Osteocyte (in vitro differentiated cells): ENCODE data around the gene TRDN. TPM values are rescaled to one million over a fixed set of nuclear protein-coding genes. Genes with fewer than 3 reads are reported as not detected.

ENCODE experiments used
- DNase-seq: peaks from one replicate; pipeline ENCODE4 v3.0.0; 2021; ENCODE audit warnings: mixed read lengths; ENCODE audit not compliant: unreplicated experiment; ENCODE audit errors: extremely low spot score
- H3K27ac Mint-ChIP-seq: one replicate; pipeline ENCODE4 v1.8.0; 2021; ENCODE audit warnings: mild to moderate bottlenecking, mixed read lengths; ENCODE audit not compliant: unreplicated experiment
- H3K27me3 Mint-ChIP-seq: one replicate; pipeline ENCODE4 v1.8.0; 2021; ENCODE audit warnings: mixed read lengths; ENCODE audit not compliant: unreplicated experiment
- H3K36me3 Mint-ChIP-seq: one replicate; pipeline ENCODE4 v1.8.0; 2021; ENCODE audit warnings: mixed read lengths; ENCODE audit not compliant: unreplicated experiment
- H3K4me1 Mint-ChIP-seq: one replicate; pipeline ENCODE4 v1.8.0; 2021; ENCODE audit warnings: mixed read lengths; ENCODE audit not compliant: unreplicated experiment
- H3K4me3 Mint-ChIP-seq: one replicate; pipeline ENCODE4 v1.8.0; 2021; ENCODE audit warnings: mild to moderate bottlenecking, moderate library complexity, mixed read lengths; ENCODE audit not compliant: unreplicated experiment
- H3K9me3 Mint-ChIP-seq: one replicate; pipeline ENCODE4 v1.8.0; 2021; ENCODE audit warnings: mixed read lengths; ENCODE audit not compliant: unreplicated experiment
- long read RNA-seq: library from polyadenylated mRNA; unstranded; transcript quantifications from one replicate; pipeline ENCODE4 v2.0.0, GENCODE V29; 2021
- total RNA-seq: library from RNA; stranded (reverse); gene quantifications from 2 replicates; pipeline ENCODE4 v1.2.1, GENCODE V29; 2021
- TF ChIP-seq, protein P1 (sequence below): fragments of 200-600 bp; sonication (generic); IDR thresholded peaks from 2 replicates; pipeline ENCODE4 v1.5.0; 2021; ENCODE audit warnings: antibody characterized with exemption, mild to moderate bottlenecking, moderate library complexity

The TRDN gene, protein sequence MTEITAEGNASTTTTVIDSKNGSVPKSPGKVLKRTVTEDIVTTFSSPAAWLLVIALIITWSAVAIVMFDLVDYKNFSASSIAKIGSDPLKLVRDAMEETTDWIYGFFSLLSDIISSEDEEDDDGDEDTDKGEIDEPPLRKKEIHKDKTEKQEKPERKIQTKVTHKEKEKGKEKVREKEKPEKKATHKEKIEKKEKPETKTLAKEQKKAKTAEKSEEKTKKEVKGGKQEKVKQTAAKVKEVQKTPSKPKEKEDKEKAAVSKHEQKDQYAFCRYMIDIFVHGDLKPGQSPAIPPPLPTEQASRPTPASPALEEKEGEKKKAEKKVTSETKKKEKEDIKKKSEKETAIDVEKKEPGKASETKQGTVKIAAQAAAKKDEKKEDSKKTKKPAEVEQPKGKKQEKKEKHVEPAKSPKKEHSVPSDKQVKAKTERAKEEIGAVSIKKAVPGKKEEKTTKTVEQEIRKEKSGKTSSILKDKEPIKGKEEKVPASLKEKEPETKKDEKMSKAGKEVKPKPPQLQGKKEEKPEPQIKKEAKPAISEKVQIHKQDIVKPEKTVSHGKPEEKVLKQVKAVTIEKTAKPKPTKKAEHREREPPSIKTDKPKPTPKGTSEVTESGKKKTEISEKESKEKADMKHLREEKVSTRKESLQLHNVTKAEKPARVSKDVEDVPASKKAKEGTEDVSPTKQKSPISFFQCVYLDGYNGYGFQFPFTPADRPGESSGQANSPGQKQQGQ
- total RNA-seq = not detected in 2 replicates
- long read RNA-seq = 0 reads

GRCh38 chr6:123636782-123637181 lies at the start of gene TRDN:
TSS of gene TRDN (minus strand) at chr6:123636950. CDS start at chr6:123636775, 175 bp downstream.
- DNase-seq = no peak
- no peak within 1 kb of the TSS for H3K27ac Mint-ChIP-seq

DNA sequence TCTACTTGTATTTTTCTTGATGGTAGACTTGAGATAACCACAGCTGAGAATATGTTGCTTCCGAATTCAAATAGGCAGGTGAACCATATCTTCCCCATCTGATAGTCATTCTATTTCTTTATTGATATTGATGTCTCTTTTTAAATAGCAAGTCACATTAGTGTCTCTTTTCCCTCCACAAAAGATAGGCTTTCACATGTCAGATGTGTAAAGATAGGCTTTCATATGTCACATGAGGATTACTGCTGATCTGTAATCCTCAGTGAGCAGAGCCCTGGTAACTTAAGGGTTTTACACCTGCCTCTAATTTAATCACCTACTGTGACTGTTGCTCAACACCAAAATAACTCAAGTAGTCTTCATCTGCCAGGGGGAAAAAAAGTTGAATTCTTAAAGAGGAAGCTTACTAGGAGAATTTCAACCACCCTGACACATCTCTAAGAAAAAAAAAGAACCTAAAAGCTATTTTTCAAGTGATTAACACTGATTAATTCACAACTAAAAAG lies 45.3 kb upstream of the TRDN start:
- no peak overlapping the region for H3K27ac Mint-ChIP-seq
- TF ChIP-seq, protein P1, sequence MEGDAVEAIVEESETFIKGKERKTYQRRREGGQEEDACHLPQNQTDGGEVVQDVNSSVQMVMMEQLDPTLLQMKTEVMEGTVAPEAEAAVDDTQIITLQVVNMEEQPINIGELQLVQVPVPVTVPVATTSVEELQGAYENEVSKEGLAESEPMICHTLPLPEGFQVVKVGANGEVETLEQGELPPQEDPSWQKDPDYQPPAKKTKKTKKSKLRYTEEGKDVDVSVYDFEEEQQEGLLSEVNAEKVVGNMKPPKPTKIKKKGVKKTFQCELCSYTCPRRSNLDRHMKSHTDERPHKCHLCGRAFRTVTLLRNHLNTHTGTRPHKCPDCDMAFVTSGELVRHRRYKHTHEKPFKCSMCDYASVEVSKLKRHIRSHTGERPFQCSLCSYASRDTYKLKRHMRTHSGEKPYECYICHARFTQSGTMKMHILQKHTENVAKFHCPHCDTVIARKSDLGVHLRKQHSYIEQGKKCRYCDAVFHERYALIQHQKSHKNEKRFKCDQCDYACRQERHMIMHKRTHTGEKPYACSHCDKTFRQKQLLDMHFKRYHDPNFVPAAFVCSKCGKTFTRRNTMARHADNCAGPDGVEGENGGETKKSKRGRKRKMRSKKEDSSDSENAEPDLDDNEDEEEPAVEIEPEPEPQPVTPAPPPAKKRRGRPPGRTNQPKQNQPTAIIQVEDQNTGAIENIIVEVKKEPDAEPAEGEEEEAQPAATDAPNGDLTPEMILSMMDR = no peak
- H3K36me3 Mint-ChIP-seq = no peaks in the 10 kb centered on the region
- no peak for DNase-seq
- no peaks in the 10 kb centered on the region for H3K4me1 Mint-ChIP-seq
- no peak overlapping the region for H3K4me3 Mint-ChIP-seq
- no peaks in the 10 kb centered on the region for H3K9me3 Mint-ChIP-seq
- H3K27me3 Mint-ChIP-seq = peaks cover 40% of the 10 kb centered on the region

More at GRCh38 chr6:123636782-123637181, at the start of gene TRDN:
- H3K4me1 Mint-ChIP-seq = no peaks in the 10 kb centered on the region
- H3K4me3 Mint-ChIP-seq = no peak within 1 kb of the TSS
- peaks cover 42% of the 10 kb centered on the region for H3K27me3 Mint-ChIP-seq
- no peaks in the 10 kb centered on the region for H3K9me3 Mint-ChIP-seq
- TF ChIP-seq, protein P1 = no peak
- no peaks in the 10 kb centered on the region for H3K36me3 Mint-ChIP-seq

DNA sequence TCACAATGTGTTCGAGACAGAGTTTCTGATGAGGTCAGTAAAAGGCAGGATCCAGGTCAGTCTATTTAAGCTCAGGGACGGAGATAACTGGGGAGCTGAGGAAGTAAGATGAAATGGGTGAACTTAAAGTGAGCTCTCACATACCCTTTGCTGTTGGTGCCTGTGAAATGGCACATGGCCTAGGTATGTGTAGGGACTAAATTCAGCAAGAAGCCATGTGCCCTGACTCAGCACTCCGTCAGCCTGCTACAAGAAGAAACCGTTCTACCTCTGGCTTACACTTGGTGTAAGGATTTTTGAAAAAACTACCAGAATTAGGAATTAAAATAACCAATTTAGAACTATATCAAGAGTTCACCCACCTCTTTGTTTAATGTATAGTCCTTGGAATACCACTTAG lies 41.1 kb upstream of the TRDN start:
- H3K27ac Mint-ChIP-seq = no peak overlapping the region
- DNase-seq = no peak
- H3K27me3 Mint-ChIP-seq = peaks cover 31% of the 10 kb centered on the region
- no peaks in the 10 kb centered on the region for H3K9me3 Mint-ChIP-seq
- H3K4me1 Mint-ChIP-seq = no peaks in the 10 kb centered on the region
- H3K36me3 Mint-ChIP-seq = no peaks in the 10 kb centered on the region
- H3K4me3 Mint-ChIP-seq = no peak overlapping the region
- TF ChIP-seq, protein P1 = no peak

DNA sequence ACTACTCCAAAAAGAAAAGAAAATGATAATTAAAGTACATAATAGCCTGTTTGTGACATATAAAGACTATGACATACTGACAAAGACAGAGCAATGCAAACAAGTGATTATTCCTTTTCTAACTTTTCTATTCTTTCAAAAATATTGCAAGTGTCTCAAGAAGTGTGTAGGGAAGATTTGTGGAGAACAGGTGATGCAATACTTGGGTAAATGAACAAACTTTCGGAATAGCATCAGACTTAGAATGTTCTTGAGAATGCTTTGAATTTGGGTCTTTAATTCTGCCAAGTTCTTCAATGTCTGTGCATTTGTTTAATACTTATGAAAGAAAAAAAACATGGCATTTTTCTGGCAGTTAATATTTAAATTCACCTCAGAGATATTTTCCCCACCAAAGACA lies 40.0 kb upstream of the TRDN start:
- peaks cover 28% of the 10 kb centered on the region for H3K27me3 Mint-ChIP-seq
- H3K4me1 Mint-ChIP-seq = no peaks in the 10 kb centered on the region
- H3K9me3 Mint-ChIP-seq = no peaks in the 10 kb centered on the region
- H3K4me3 Mint-ChIP-seq = no peak overlapping the region
- H3K36me3 Mint-ChIP-seq = no peaks in the 10 kb centered on the region
- H3K27ac Mint-ChIP-seq = no peak overlapping the region
- DNase-seq = no peak
- TF ChIP-seq, protein P1 = no peak
